Measurements from ENCODE around the gene SGPP1.
"Not testable (repeated sequence)": the region's sequence is repeated elsewhere in the genome, so short reads cannot be mapped to it uniquely, and the experiment has no call there.

The SGPP1 gene

GRCh38 chr14:63672417-63673180 is 55.3 kb downstream of the SGPP1 start:
- DNase-seq = no peak

- no peak for DNase-seq
Observed at GRCh38 chr14:63671987-63672386, 55.9 kb downstream of the SGPP1 start.

- no peak for DNase-seq
Observed at GRCh38 chr14:63670692-63671091, 57.2 kb downstream of the SGPP1 start.

GRCh38 chr14:63666335-63666734 is 61.5 kb downstream of the SGPP1 start:
- DNase-seq = no peak

- DNase-seq = no peak
Observed at GRCh38 chr14:63663428-63664341, 64.2 kb downstream of the SGPP1 start.

GRCh38 chr14:63662776-63663175 is 65.1 kb downstream of the SGPP1 start:
- DNase-seq = no peak

GRCh38 chr14:63661881-63662280 is 66.0 kb downstream of the SGPP1 start:
- not testable (repeated sequence) for DNase-seq

- no peak for DNase-seq
Observed at GRCh38 chr14:63659726-63660125, 68.1 kb downstream of the SGPP1 start.

- DNase-seq = no peak
Observed at GRCh38 chr14:63656194-63656593, 71.7 kb downstream of the SGPP1 start.

GRCh38 chr14:63654936-63655335 is 72.9 kb downstream of the SGPP1 start:
- no peak for DNase-seq

GRCh38 chr14:63654346-63654745 is 73.5 kb downstream of the SGPP1 start:
- no peak for DNase-seq

GRCh38 chr14:63652406-63652805 is 75.5 kb downstream of the SGPP1 start:
- DNase-seq = no peak

GRCh38 chr14:63650256-63650952 is 77.5 kb downstream of the SGPP1 start:
- no peak for DNase-seq

GRCh38 chr14:63647696-63648410 is 80.0 kb downstream of the SGPP1 start:
- DNase-seq = no peak

- no peak for DNase-seq
Observed at GRCh38 chr14:63644741-63645140, 83.1 kb downstream of the SGPP1 start.

GRCh38 chr14:63642656-63643382 is 85.0 kb downstream of the SGPP1 start:
- no peak for DNase-seq

GRCh38 chr14:63642229-63642611 is 85.6 kb downstream of the SGPP1 start:
- peak; percentile 79 for DNase-seq

GRCh38 chr14:63641473-63642228 is 86.2 kb downstream of the SGPP1 start, which contains the start of gene WDR89:
Gene WDR89 (minus strand): TSS chr14:63641871. CDS start chr14:63599942, 41,929 bp downstream.
- peak; percentile 85 for DNase-seq

- no peak for DNase-seq
Observed at GRCh38 chr14:63638493-63638892, 89.4 kb downstream of the SGPP1 start.

- DNase-seq = not testable (repeated sequence)
Observed at GRCh38 chr14:63636094-63636635, 91.7 kb downstream of the SGPP1 start.
